Stimulated activated CD8-positive, alpha-beta memory T cell treated with anti-CD3 and anti-CD28 coated beads, Interleukin-12 subunit alpha, Interleukin-12 subunit beta, amount 100 ng/mL, for 24 hours (primary cell): ENCODE results near the gene SNX27.
"Not testable (repeated sequence)": the region's sequence is repeated elsewhere in the genome, so short reads cannot be mapped to it uniquely, and the experiment has no call there.

Source experiments
- DNase-seq: peaks from one replicate; pipeline ENCODE4 v3.0.0-alpha.2; 2020; ENCODE audit errors: extremely low read depth

SNX27 gene

DNA sequence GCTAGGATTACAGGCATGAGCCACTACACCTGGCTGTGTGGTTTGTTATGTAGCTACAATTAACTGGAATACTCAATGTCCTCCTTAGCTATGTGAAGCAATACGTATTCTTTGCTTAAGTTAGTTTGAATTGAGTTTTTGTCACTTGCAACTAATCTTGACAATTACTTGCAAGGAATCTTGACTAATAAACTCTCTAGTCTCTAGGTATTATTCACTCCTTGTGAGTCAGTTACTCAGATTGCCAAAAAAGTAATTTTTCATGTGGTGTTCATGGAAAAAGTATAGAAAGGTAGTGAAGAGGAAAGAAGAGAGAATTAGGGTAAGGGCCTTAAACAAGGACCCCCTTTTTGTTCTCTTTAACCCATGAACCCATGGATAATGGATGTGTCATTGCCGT is 7.6 kb upstream of the SNX27 start:
- no peak for DNase-seq

GRCh38 chr1:151606384-151606783 is 5.5 kb upstream of the SNX27 start:
- DNase-seq, result no peak

DNA sequence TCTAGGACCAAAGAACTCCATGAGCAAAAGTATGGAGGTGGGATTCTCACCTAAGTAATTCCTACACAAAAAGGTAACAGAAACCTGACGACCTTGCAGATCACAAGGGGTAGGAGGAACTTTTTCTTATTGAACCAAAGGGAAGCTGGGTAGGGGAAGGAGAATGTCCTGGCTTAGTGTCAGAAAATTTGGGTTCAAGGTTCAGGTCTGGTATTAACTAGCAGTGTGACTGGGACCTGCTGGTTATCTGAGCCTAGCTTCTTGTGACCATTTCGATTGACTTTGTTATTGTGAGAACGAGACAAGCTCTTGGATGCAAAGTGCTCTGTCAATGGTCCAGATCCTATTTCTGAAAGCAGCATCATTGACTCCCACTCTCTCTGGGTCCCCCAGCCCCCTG is 5.0 kb upstream of the SNX27 start:
- no peak for DNase-seq

DNA sequence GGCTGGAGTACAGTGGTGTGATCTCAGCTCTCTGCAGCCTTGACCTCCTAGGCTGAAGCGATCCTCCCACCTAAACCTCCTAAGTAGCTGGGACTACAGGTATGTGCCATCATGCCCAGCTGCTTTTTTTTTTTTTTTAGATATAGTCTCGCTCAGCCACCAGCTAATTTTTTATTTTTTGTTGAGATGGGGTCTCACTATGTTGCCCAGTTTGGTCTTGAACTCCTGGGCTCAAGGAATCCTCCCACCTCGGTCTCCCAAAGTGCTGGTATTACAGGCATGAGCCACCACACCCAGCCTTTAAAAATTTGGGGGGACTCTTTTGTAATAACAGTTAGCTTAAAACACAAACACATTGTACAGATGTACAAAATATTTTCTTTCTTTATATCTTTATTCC is 1.7 kb upstream of the SNX27 start:
- no peak for DNase-seq

- DNase-seq, result no peak
These were observed 511 bp upstream of the SNX27 start for GRCh38 chr1:151611288-151611790.

DNA sequence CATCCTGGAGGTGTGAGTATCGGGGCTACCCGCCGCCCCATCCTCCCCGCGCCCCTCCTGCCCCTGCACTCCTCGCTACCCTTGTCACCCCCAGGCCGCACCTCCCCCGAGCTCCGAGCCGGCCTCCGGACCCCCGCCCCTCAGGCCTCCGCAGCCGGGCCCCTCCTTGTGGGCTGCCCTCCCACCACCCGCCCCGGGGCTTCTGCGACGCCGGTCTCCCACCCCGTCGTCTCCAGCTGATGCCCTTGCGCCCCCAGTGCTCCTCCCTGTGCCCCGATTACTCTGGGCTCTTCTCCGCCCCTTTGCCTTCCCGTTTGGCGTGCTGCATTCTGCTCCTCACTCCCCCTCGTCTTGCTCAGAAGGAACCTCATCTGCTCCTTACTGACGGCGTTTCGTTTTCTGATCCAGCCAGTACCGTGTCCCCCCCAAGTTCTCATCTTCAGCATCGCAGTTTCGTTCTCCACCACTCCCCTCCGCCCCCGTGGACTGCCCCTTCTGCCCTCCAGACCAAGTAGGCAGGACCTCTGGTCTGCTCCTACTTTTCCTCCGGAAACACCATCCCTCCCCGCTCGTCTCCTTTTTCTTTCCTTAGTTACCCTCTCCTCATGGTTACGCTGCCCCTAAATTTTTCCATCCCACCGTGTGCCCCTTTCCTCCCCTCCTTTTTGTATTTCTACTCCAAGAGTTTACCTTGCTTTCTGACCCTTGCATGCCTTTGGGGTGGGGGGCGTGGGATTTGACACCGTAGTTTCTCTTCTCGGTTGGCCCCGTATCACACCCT is 841 bp downstream of the SNX27 start:
- DNase-seq, result no peak

DNA sequence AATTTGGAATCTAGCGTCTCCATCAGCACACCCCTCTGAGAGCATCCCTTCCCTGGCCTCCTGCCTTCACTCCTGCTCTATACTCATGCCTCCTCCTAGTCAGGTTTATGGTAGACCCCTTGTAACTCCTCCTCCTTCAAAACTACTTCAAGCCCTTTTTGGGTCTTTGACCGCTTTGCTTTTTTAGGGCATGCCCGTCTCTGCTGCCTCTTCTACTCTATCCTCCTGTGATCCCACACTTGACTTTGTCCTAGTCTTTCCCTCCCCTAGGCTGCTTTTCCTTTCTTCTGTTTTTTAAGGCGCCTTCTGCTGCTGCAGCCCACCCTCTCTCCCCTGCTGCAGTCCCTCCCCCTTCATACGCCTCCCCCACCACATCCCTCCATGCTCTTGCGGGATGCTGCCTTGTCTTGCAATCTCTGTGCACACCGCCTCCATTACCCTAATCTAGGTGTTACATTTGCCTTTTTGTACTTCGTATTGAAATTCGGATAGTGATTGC is 1.5 kb downstream of the SNX27 start:
- DNase-seq, result no peak

DNA sequence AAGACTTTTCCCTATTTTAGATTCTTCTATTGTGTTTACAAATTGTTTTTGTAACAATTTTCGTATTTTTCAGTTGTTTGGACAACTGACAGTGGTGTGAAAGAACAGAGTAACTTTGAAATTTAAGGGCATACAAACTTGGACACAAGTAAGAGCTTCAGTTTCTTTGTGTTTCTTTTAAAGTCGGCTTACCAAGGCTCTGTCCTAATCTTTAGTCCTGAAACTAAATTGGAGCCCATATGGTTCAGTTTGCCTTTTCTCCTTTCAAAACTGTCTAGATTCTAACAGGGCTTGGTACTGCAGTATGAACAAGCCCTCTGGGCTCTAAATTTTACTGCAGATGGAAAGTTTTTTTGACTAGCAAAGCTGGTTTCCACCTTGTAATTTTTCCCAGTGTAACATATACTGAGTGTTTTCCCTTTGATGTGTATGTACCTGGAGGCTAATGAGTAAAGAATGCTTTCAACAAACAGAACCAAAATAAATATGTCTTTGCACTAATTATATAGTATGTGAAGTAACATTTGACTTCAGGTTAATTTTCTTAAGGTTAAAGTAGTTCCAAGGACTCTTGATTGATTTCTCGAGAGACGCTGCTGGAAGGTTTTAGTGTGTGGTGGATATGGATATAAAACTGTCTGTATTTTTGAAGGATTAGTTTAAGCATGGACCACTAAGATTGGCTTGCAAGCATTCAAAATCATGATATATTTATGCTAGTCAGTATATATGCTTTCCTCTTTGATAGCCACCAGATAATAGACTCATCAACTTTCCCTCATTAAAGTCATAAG is 4.1 kb downstream of the SNX27 start:
- DNase-seq, result no peak

GRCh38 chr1:151616505-151616849 is 4.6 kb downstream of the SNX27 start:
- DNase-seq, result no peak

GRCh38 chr1:151618003-151618402 is 6.2 kb downstream of the SNX27 start:
- no peak for DNase-seq

- DNase-seq, result no peak
These were observed 6.6 kb downstream of the SNX27 start for GRCh38 chr1:151618470-151618869.

GRCh38 chr1:151618996-151619395 is 7.1 kb downstream of the SNX27 start:
- DNase-seq, result not testable (repeated sequence)

- DNase-seq, result no peak
These were observed 7.7 kb downstream of the SNX27 start for GRCh38 chr1:151619489-151620093.

DNA sequence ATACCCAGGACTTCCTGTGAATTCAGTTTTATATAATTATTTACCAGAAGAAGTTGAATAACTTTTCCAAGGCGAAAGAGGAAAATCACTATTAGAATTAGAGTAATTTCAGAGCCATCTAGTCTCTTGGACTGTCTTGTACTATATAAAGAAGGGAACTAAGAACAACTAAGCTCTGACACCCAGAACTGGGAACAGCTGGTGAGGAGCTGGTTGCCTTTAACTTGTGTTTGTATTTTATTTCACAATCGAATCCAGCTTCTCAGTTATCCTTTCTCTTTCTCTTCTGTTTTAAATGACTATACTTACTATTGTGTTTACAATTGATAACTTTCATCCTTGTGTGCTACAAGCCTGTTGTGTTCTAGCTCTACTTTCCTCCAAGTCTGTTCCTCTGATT is 8.4 kb downstream of the SNX27 start:
- DNase-seq, result no peak

- no peak for DNase-seq
These were observed 9.5 kb downstream of the SNX27 start for GRCh38 chr1:151621351-151621750.

- no peak for DNase-seq
These were observed 12.9 kb downstream of the SNX27 start for GRCh38 chr1:151624783-151625182.

- DNase-seq, result no peak
These were observed 15.0 kb downstream of the SNX27 start for GRCh38 chr1:151626740-151627334.

DNA sequence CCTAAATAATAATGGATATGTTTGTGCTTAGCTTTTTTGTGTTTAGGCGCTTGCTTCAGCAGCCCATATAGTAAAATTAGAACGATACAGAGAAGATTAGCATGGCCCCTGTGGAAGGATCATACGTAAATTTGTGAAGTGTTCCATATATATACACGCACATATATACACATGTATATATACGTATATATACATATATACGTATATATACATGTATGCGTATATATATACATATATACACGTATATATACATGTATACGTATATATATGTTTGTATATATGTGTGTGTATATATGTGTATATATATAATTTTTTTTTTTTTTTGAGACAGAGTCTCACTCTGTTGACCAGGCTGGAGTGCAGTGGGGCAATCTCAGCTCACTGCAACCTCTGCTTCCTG is 17.4 kb downstream of the SNX27 start:
- no peak for DNase-seq

- no peak for DNase-seq
These were observed 23.7 kb downstream of the SNX27 start for GRCh38 chr1:151635479-151636072.

- no peak for DNase-seq
These were observed 26.4 kb downstream of the SNX27 start for GRCh38 chr1:151638074-151638775.

- no peak for DNase-seq
These were observed 27.0 kb downstream of the SNX27 start for GRCh38 chr1:151638812-151639211.
